H9 (cell line): ENCODE results near the gene CENPO. TPM values are rescaled to one million over a fixed set of nuclear protein-coding genes. Genes with fewer than 3 reads are reported as not detected.

Source experiments
- DNase-seq: peaks from one replicate; pipeline ENCODE4 v3.0.0-alpha.2; 2017
- H2AFZ ChIP-seq: one replicate; pipeline ENCODE4 v1.6.1; 2013; ENCODE audit warnings: mild to moderate bottlenecking, low read length, control low read depth, moderate library complexity
- H2AK5ac ChIP-seq: 2 replicates; pipeline ENCODE4 v1.6.1; 2013; ENCODE audit warnings: low read length, control low read depth, mixed read lengths; ENCODE audit not compliant: insufficient read length
- H2BK120ac ChIP-seq: one replicate; pipeline ENCODE4 v1.6.1; 2013; ENCODE audit warnings: low read depth, mild to moderate bottlenecking, low read length, control low read depth, inconsistent platforms; ENCODE audit not compliant: poor library complexity, severe bottlenecking
- H2BK12ac ChIP-seq: 2 replicates; pipeline ENCODE4 v1.6.1; 2013; ENCODE audit warnings: low read length, control low read depth, mixed read lengths, low read depth; ENCODE audit not compliant: insufficient read length
- H2BK15ac ChIP-seq: 2 replicates; pipeline ENCODE4 v1.6.1; 2013; ENCODE audit warnings: low read depth, low read length, control low read depth
- H2BK20ac ChIP-seq: one replicate; pipeline ENCODE4 v1.6.1; 2013; ENCODE audit warnings: low read depth, mild to moderate bottlenecking, low read length, control low read depth, inconsistent platforms; ENCODE audit not compliant: poor library complexity, severe bottlenecking
- H2BK5ac ChIP-seq: 2 replicates; pipeline ENCODE4 v1.6.1; 2013; ENCODE audit warnings: low read length, control low read depth, mixed read lengths; ENCODE audit not compliant: insufficient read length
- H3K14ac ChIP-seq: 2 replicates; pipeline ENCODE4 v1.6.1; 2013; ENCODE audit warnings: low read length, control low read depth; ENCODE audit not compliant: insufficient read depth
- H3K18ac ChIP-seq: 2 replicates; pipeline ENCODE4 v1.6.1; 2013; ENCODE audit warnings: low read depth, mild to moderate bottlenecking, mixed read lengths, low read length, control low read depth; ENCODE audit not compliant: insufficient read length
- H3K23ac ChIP-seq: 2 replicates; pipeline ENCODE4 v1.6.1; 2013; ENCODE audit warnings: low read length, control low read depth, mixed read lengths, low read depth; ENCODE audit not compliant: insufficient read length
- H3K23me2 ChIP-seq: 2 replicates; pipeline ENCODE4 v1.6.1; 2013; ENCODE audit warnings: low read depth, mild to moderate bottlenecking, mixed read lengths, low read length, control low read depth; ENCODE audit not compliant: insufficient read length, poor library complexity, severe bottlenecking
- H3K27ac ChIP-seq: 2 replicates; pipeline ENCODE4 v1.5.1; 2013; ENCODE audit warnings: low read length, control low read depth, mixed read lengths, low read depth; ENCODE audit not compliant: insufficient read length
- H3K27me3 ChIP-seq: 2 replicates; pipeline ENCODE4 v1.6.1; 2013; ENCODE audit warnings: low read length, control low read depth, inconsistent platforms; ENCODE audit not compliant: insufficient read depth
- H3K4ac ChIP-seq: 2 replicates; pipeline ENCODE4 v1.6.1; 2013; ENCODE audit warnings: low read depth, mild to moderate bottlenecking, control low read depth, inconsistent platforms, low read length, moderate library complexity
- H3K4me1 ChIP-seq: 2 replicates; pipeline ENCODE4 v1.6.1; 2013; ENCODE audit warnings: low read length, control low read depth, inconsistent platforms; ENCODE audit not compliant: insufficient read depth
- H3K4me2 ChIP-seq: 2 replicates; pipeline ENCODE4 v1.6.1; 2013; ENCODE audit warnings: low read length, control low read depth, mixed read lengths; ENCODE audit not compliant: insufficient read length, insufficient read depth
- H3K56ac ChIP-seq: 2 replicates; pipeline ENCODE4 v1.6.1; 2013; ENCODE audit warnings: low read depth, mild to moderate bottlenecking, mixed read lengths, low read length, control low read depth; ENCODE audit not compliant: insufficient read length
- H3K79me1 ChIP-seq: 2 replicates; pipeline ENCODE4 v1.6.1; 2013; ENCODE audit warnings: low read depth, mild to moderate bottlenecking, moderate library complexity, low read length, control low read depth, inconsistent platforms; ENCODE audit not compliant: insufficient read depth, poor library complexity, severe bottlenecking
- H3K79me2 ChIP-seq: 2 replicates; pipeline ENCODE4 v1.6.1; 2013; ENCODE audit warnings: low read length, control low read depth, inconsistent platforms; ENCODE audit not compliant: insufficient read depth
- H3K9ac ChIP-seq: 2 replicates; pipeline ENCODE4 v1.6.1; 2013; ENCODE audit warnings: low read length, control low read depth, mixed read lengths; ENCODE audit not compliant: insufficient read length; ENCODE audit errors: extremely low read depth
- H3K9me3 ChIP-seq: one replicate; pipeline ENCODE4 v1.6.1; 2013; ENCODE audit warnings: low read depth, low read length, inconsistent platforms; ENCODE audit not compliant: control insufficient read depth
- H3T11ph ChIP-seq: one replicate; pipeline ENCODE4 v1.6.1; 2013; ENCODE audit warnings: mild to moderate bottlenecking, low read length, control low read depth, inconsistent platforms
- H4K20me1 ChIP-seq: one replicate; pipeline ENCODE4 v1.6.1; 2013; ENCODE audit not compliant: control insufficient read depth, insufficient read length, insufficient read depth
- H4K5ac ChIP-seq: 2 replicates; pipeline ENCODE4 v1.6.1; 2013; ENCODE audit warnings: low read depth, mild to moderate bottlenecking, mixed read lengths, low read length, control low read depth; ENCODE audit not compliant: insufficient read length
- H4K8ac ChIP-seq: replicated peaks from 2 replicates; pipeline ENCODE4 v1.6.1; 2013; ENCODE audit warnings: low read length, control low read depth, mixed read lengths, low read depth; ENCODE audit not compliant: insufficient read length
- H4K91ac ChIP-seq: 2 replicates; pipeline ENCODE4 v1.6.1; 2013; ENCODE audit warnings: low read depth, mild to moderate bottlenecking, moderate library complexity, mixed read lengths, low read length, control low read depth; ENCODE audit not compliant: insufficient read length
- H3K27ac Mint-ChIP-seq, 3 experiments: 2 replicates in 2 of 3; 3 replicates in 1 of 3; pipeline ENCODE4 v1.8.0; 2020 to 2021; ENCODE audit warnings: mixed read lengths in 3 of 3, mild to moderate bottlenecking in 1 of 3, moderate library complexity in 1 of 3
- H3K27me3 Mint-ChIP-seq: 2 replicates; pipeline ENCODE4 v1.8.0; 2021; ENCODE audit warnings: low read depth, mild to moderate bottlenecking, moderate library complexity, mixed read lengths
- H3K36me3 Mint-ChIP-seq, 3 experiments: 2 replicates in 2 of 3; 3 replicates in 1 of 3; pipeline ENCODE4 v1.8.0; 2020 to 2021; ENCODE audit warnings: low read depth in 3 of 3, mixed read lengths in 3 of 3; ENCODE audit not compliant: insufficient read depth in 1 of 3
- H3K4me1 Mint-ChIP-seq, 2 experiments: 2 replicates each; pipeline ENCODE4 v1.8.0; 2020; ENCODE audit warnings: mixed read lengths in 2 of 2
- H3K4me3 Mint-ChIP-seq, 2 experiments: 2 replicates in 1 of 2; 3 replicates in 1 of 2; pipeline ENCODE4 v1.8.0; 2020 to 2021; ENCODE audit warnings: mild to moderate bottlenecking in 2 of 2, mixed read lengths in 2 of 2, moderate library complexity in 1 of 2
- H3K9me3 Mint-ChIP-seq, 2 experiments: 2 replicates in 1 of 2; 3 replicates in 1 of 2; pipeline ENCODE4 v1.8.0; 2020; ENCODE audit warnings: mild to moderate bottlenecking in 2 of 2, mixed read lengths in 2 of 2, moderate library complexity in 1 of 2
- CTCF ChIP-seq: fragments of 200-600 bp; sonication (generic); conservative IDR thresholded peaks from 3 replicates; pipeline ENCODE4 v1.8.0; 2021; ENCODE audit warnings: antibody characterized with exemption, mild to moderate bottlenecking
- WGBS: extraction: QIAGEN DNeasy Blood & Tissue Kit; methylation state at CpG from one replicate; pipeline ENCODE4 v1.1.7; 2013; ENCODE audit warnings: missing lambda C conversion rate, low lambda C conversion rate, mixed read lengths; ENCODE audit not compliant: insufficient read length; ENCODE audit errors: extremely low coverage; 5-methylcytosine and 5-hydroxymethylcytosine counted together
- total RNA-seq: library from RNA; stranded (reverse); gene quantifications from 2 replicates; pipeline ENCODE4 v1.2.1, GENCODE V29; 2021

CENPO gene
- total RNA-seq, 1 experiment from 2014 or later, result 49.5 TPM

DNA sequence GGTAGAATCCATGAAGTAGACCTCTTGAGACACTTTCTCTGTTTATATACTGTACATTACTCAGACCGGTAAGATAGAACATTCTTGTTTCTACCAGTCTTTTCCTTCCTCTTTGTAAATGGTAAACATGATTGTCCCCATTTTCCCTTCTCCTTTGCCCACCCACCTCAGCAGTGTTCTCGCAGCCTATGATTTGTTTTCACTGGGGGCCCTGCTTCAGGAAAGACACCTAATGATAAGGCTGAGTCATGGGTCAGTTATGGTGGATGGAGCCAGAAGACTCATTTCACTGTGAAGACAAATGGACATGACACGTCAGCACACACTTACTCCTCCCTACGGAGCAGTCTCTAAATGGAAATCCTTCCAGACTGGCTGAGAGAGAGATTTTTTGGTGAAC, 23.7 kb downstream of the CENPO start:
- Histone ChIP-seq H2BK5ac (no peak overlapping the region), H3K4ac (no peak overlapping the region), H3T11ph (no peak overlapping the region), H3K56ac (no peak overlapping the region), H2BK12ac (no peak overlapping the region), H4K91ac (no peak overlapping the region), H4K5ac (no peak overlapping the region), H4K8ac (no peak overlapping the region), H2BK20ac (no peak overlapping the region), H3K79me2 (0 out of 2 replicates have a peak, but pooled peaks cover 2% of the 10 kb centered on the region), H3K23ac (no peak overlapping the region), H3K23me2 (no peaks in the 10 kb centered on the region), H3K27me3 (no peaks in the 10 kb centered on the region), H2BK120ac (no peak overlapping the region), H3K18ac (no peak overlapping the region), H4K20me1 (no peaks in the 10 kb centered on the region), H3K9me3 (no peaks in the 10 kb centered on the region), H3K4me1 (peaks cover 9% of the 10 kb centered on the region), H3K79me1 (no peaks in the 10 kb centered on the region), H2BK15ac (no peak overlapping the region), H2AK5ac (no peak overlapping the region), H3K9ac (no peak overlapping the region), H2AFZ (no peak overlapping the region), H3K27ac (no peak overlapping the region), H3K14ac (no peak overlapping the region), H3K4me2 (no peak overlapping the region)
- whole genome bisulfite sequencing, result no CpG with 5 or more reads among the region's 4 CpGs
- Mint-ChIP-seq H3K27ac (peak overlapping the region; percentile 44 to 76 (median 50); a peak in 5 of 7 replicates), H3K36me3 (peaks cover 65 to 86% (median 86%) of the 10 kb centered on the region in 3 experiments), H3K4me1 (peaks cover 19 to 28% of the 10 kb centered on the region in 2 experiments), H3K9me3 (peaks cover 0 to under 1% of the 10 kb centered on the region in 2 experiments; a peak in 1 of 5 replicates), H3K4me3 (no peak overlapping the region), H3K27me3 (no peaks in the 10 kb centered on the region; the same call in 1 of the 2 replicates)
- DNase-seq, result no peak
- TF ChIP-seq CTCF, result no peak
